Fibroblast of pulmonary artery (primary cell): ENCODE results near the gene BCL6.

Source experiments
- DNase-seq: peaks from one replicate; pipeline ENCODE4 v3.0.0-alpha.2; 2010; ENCODE audit warnings: low read depth
- H3K4me3 ChIP-seq: replicated peaks from 2 replicates; pipeline ENCODE4 v1.5.1; 2011; ENCODE audit warnings: low read depth, mild to moderate bottlenecking, control low read depth, low read length, moderate library complexity
- CTCF ChIP-seq: IDR thresholded peaks from 2 replicates; pipeline ENCODE4 v1.5.1; 2011; ENCODE audit warnings: mild to moderate bottlenecking, control low read depth, low read length, inconsistent platforms; ENCODE audit errors: missing control alignments

BCL6 gene

GRCh38 chr3:187738331-187739093, 6.8 kb downstream of the BCL6 start:
- peak; percentile 77 for TF ChIP-seq CTCF
- peak; percentile 96 for DNase-seq
- H3K4me3 ChIP-seq = peak overlapping the region; percentile 94

GRCh38 chr3:187738071-187738330, 7.3 kb downstream of the BCL6 start:
- DNase-seq = no peak
- TF ChIP-seq CTCF = no peak
- H3K4me3 ChIP-seq = peak overlapping the region; percentile 94

GRCh38 chr3:187737368-187738070, 7.7 kb downstream of the BCL6 start:
- TF ChIP-seq CTCF = no peak
- H3K4me3 ChIP-seq = peak overlapping the region; percentile 94
- peak; percentile 86 for DNase-seq

GRCh38 chr3:187737006-187737367, 8.3 kb downstream of the BCL6 start:
- DNase-seq = no peak
- peak overlapping the region; percentile 94 for H3K4me3 ChIP-seq
- no peak for TF ChIP-seq CTCF

- TF ChIP-seq CTCF = no peak
- peak; percentile 76 for DNase-seq
- peak overlapping the region; percentile 94 for H3K4me3 ChIP-seq
Observed at GRCh38 chr3:187736418-187736871, 8.8 kb downstream of the BCL6 start.

- DNase-seq = no peak
- no peak overlapping the region for H3K4me3 ChIP-seq
- TF ChIP-seq CTCF = no peak
Observed at GRCh38 chr3:187735837-187736236, 9.4 kb downstream of the BCL6 start.
